Thyroid gland (tissue), 4 donors: Measurements from ENCODE around the gene DLGAP1.

ENCODE experiments used
- POLR2A ChIP-seq, 2 donors: fragments of 450-650 bp; IDR thresholded peaks; one replicate each; pipeline ENCODE4 v1.6.1; 2017; ENCODE audit warnings: antibody characterized with exemption in 2 of 2, mild to moderate bottlenecking in 2 of 2, moderate library complexity in 1 of 2
- TF ChIP-seq, protein P1 (sequence below), 6 experiments: fragments of 200-600 bp in 3 of 6; fragments of 450-650 bp in 3 of 6; sonication (generic) in 3 of 6; IDR thresholded peaks; one replicate each; pipeline ENCODE4 v1.5.1; 2016 to 2019; ENCODE audit warnings: antibody characterized with exemption in 6 of 6, mild to moderate bottlenecking in 2 of 6, inconsistent platforms in 1 of 6, moderate library complexity in 1 of 6

- TF ChIP-seq, protein P1, sequence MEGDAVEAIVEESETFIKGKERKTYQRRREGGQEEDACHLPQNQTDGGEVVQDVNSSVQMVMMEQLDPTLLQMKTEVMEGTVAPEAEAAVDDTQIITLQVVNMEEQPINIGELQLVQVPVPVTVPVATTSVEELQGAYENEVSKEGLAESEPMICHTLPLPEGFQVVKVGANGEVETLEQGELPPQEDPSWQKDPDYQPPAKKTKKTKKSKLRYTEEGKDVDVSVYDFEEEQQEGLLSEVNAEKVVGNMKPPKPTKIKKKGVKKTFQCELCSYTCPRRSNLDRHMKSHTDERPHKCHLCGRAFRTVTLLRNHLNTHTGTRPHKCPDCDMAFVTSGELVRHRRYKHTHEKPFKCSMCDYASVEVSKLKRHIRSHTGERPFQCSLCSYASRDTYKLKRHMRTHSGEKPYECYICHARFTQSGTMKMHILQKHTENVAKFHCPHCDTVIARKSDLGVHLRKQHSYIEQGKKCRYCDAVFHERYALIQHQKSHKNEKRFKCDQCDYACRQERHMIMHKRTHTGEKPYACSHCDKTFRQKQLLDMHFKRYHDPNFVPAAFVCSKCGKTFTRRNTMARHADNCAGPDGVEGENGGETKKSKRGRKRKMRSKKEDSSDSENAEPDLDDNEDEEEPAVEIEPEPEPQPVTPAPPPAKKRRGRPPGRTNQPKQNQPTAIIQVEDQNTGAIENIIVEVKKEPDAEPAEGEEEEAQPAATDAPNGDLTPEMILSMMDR (IDR thresholded peaks at IDR 0.05), result no peak
- no peak for TF ChIP-seq POLR2A (IDR thresholded peaks at IDR 0.05)
Measured at GRCh38 chr18:3728704-3729437, 726.2 kb downstream of the DLGAP1 start.
